GM11168 (cell line): ENCODE results near the gene INTS6.

Experiments used
- in situ Hi-C: fragments of 300-500 bp; cut with MboI; formaldehyde crosslinking; loops from one replicate; pipeline ENCODE4 v1.12.0; 2022; ENCODE audit warnings: low sequenced_read_pairs; ENCODE audit not compliant: unreplicated experiment

INTS6 gene

GRCh38 chr13:51452361-51453206 lies at the start of gene INTS6:
INTS6 (minus strand) TSS chr13:51453036; CDS start chr13:51452525, 511 bp downstream.
- in situ Hi-C loops, result no loop called here

- in situ Hi-C loops, result no loop called here
Observed at GRCh38 chr13:51502153-51502651, 49.4 kb upstream of the INTS6 start.

- in situ Hi-C loops, result no loop called here
Observed at GRCh38 chr13:51501592-51502152, 48.8 kb upstream of the INTS6 start.

DNA sequence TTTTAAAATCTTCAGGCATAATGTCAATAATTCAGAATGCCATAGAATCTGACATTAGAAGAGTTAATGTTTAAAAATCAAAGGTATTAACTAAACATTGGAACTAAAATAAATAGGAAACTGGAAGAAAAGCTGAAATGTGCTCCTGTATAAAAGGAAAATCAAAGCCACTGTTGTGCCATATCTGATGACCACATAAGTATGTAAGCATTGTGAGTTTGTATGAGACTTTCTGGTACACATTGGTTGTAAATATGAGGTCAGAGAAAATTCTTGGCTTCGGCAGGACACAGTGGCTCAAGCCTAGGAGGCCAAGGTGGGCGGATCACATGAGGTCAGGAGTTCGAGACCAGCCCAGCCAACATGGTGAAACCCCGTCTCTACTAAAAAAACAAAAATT lies 48.3 kb upstream of the INTS6 start:
- in situ Hi-C loops, result no loop called here

DNA sequence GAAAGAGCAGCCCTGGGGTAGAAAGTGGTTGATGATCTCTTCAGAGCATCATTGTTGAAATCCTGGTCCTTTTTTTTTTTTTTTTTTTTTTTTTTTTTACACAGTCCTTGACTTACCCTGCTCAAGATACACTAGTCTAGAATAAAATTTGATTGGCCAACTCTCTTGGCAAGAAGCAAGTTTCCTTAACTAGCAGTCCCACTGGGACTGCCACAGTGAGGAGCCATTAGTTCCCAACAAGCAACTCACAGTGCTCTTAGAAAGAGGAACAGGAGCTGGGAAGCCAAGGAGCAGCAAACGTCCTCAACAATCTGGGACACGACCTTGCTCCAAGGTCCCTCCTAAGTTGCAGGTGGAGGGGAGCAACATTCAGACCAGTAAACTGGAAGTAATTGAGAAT lies 47.9 kb upstream of the INTS6 start:
- in situ Hi-C loops, result no loop called here

DNA sequence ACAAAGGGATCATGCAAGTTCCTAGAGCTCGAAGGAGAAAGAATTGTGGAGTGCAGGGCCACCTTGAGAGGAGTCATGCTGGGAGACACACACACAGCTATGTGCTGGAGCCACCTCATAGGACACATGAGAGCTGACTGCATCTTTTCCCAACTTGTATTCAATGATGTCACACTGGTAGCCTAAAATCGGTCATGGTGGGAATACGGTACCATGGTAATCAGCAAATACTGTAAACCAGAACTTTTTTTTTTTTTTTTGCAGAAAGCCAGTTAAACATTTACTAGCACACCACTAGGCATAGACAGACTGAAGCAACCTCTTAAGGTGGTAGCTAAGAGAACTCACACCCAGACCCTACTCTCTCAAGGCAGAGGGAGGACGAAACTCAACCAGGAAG lies 47.0 kb upstream of the INTS6 start:
- in situ Hi-C loops, result no loop called here

DNA sequence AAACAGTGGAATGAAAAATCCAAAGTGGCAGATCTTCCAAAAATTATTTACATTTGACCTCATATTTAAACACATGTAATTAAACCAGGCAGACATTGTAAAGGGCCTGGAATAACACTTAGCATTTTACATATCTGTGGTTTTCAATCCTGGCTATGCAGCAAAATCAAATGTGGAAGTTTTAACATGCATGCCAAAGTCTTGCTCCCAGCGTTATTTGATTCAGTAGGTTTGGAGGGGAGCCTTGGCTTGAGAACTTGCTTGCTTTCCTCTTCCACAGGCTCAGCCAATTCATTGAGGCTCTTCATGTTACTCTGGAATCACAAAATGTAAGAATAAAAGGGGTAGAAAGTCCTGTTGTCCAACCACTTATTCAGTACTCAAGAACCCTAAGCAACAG lies 42.5 kb upstream of the INTS6 start:
- in situ Hi-C loops, result no loop called here

- in situ Hi-C loops, result no loop called here
Observed at GRCh38 chr13:51494156-51494555, 41.3 kb upstream of the INTS6 start.

DNA sequence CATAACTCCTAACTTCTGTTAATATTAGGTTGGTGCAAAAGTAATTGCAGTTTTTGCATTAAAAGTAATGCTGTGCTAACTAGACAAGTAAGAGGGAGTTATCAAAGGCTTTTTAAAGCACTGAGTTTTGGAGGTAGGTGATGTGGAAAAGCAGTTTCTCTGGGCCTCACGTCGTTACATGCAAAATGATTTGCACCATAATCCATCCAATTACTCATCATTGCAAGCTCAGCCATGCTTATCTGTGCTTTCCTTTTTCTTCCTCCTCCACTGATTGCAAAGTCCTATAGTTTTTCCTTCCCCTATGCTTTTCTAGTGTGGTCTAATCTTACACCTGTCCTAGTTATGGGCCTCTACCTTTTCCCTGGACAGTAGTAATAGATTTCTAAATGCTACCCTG lies 35.4 kb upstream of the INTS6 start:
- in situ Hi-C loops, result no loop called here

GRCh38 chr13:51481656-51482055 lies 28.8 kb upstream of the INTS6 start:
- in situ Hi-C loops, result no loop called here

- in situ Hi-C loops, result no loop called here
Observed at GRCh38 chr13:51479199-51479523, 26.3 kb upstream of the INTS6 start.

- in situ Hi-C loops, result no loop called here
Observed at GRCh38 chr13:51478418-51479198, 25.8 kb upstream of the INTS6 start.

DNA sequence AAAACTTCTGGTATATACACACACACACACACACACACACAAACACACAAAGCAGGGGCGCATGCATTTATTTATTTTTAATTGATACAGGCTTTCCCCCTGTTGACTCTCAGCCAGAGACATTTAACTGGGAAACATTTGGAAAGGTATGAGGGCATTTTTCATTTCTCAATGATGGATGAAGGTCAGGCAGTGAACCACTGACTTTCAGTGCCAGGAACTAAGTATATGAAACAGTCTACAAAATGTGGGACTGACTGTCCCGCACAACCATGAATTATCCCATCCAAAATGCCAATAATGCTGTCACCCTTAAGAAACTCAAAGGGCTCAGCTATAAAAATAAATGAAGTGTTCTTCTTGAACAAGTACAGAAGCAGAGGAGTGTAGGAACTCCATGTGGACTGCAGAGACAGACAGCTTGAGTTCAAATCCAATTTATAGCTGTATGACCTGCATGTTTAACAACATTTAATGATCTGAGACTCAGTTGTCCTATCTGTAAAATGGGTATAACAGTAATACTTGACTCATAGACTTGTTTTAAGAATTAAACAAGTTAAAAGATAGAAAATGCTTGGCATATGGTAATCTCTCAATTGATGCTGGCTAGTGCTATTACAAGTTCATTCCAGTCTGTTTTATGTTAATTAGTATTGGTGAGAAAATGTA lies 25.0 kb upstream of the INTS6 start:
- in situ Hi-C loops, result no loop called here

DNA sequence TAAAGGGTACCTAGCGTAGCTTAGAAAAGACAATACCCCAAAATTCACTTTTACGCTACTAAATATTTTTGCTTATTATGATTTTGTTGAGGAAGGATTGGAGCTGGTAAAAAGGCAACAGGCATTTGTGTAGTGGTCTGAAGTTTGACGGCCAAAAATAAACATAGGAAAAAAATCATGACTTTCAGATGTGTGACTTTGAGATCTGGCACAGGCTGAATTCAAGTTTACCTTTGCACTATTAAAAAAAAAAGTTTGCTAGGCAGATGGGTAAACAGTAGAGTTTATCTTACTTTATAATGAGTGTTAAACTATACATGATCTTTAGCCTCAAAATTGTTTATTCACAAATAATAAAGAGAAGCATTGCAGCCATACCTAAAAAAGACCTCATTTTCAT lies 24.3 kb upstream of the INTS6 start:
- in situ Hi-C loops, result no loop called here

GRCh38 chr13:51475727-51476501 lies 23.1 kb upstream of the INTS6 start:
- in situ Hi-C loops, result no loop called here

DNA sequence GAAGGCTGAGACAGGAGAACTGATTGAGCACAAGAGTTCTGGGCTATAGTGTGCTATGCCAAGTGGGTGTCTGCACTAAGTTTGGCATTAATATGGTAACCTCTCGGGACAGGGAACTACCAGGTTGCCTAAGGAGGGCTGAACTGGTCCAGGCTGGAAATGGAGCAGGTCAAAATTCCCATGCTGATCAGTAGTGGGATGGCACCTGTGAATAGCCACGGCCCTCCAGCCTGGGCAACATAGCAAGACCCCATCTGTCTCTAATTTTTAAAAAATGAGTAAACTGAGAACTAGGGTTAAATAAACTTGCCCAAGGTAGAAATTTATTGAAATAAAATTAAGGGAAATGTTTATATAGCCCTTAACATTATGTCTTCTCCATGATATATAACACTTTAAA lies 17.0 kb upstream of the INTS6 start:
- in situ Hi-C loops, result no loop called here

DNA sequence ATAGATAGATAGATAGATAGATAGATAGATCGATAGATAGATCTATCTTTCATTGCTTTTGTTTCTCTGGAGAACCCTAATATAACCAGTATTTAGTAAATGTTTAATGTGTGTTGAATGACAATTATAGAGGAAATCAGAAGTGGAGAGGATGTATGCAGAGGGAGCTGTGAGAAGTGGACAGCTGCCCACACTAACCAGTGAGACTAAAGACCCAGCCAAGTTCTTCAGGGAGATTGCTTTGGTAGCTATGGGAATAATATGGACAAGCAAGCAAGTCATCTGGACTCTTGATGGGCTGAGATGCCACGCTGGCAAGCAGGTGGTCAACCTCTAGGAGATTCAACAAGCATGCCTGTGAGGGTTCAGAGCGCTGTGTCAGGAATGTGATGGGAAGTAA lies 14.9 kb upstream of the INTS6 start:
- in situ Hi-C loops, result no loop called here

DNA sequence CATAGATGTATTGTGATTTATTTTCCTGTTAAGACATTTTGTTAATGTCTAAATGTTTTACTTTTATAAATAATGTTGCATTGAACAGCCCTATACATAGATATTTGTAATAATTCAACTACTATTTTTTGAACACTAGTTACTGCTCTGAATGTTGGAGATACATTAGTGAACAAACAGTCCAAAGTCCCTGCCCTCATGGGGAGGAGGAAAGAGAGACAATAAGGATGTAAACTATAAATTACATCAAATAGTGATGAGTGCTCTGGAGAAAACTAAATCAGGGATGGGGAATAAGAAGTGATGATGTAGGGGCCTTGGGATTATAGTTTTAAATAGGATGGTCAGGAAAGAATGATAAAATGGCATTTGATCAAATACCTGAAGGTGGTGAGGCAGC lies 12.3 kb upstream of the INTS6 start:
- in situ Hi-C loops, result no loop called here

DNA sequence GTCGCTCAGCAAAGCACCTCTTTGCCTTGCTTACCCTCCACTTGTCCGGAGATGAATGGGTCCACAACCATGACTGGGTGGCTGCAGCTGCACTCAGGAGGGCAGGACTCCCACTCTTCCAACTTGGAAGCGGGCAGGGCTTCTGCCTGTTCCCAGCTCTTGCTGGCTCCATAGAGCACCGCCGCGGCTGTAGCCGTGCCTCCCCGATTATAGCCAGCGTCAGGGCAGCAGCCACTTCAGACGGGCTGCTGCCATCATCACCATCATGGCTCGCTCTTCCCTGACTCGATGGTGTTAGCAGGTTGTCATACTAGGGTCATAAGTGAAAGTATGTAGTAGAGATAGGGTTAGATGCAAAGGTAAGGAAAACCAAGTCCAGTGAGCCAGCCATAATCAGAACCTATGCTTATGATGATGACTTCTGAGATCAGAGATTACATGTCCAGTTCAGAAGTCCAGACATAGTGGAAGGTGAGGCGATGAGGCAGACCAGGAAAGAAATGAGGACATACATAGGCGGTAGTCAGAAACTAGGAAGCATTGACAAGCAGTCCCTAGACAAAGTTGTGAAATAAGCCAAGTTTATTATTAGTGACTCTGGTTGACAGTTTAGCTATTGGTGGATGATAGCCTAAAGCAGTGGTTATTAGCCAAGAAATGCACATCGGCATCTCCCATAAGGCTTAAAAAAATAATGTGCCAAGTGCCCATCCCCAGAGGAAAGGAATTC lies 4.4 kb upstream of the INTS6 start:
- in situ Hi-C loops, result no loop called here
